HepG2 (cell line): Measurements from ENCODE around the gene GADD45B. TPM values are rescaled to one million over a fixed set of nuclear protein-coding genes. Genes with fewer than 3 reads are reported as not detected.
A peak's percentile ranks its signal among the peaks of the same experiment; 100 is the strongest.

ENCODE experiments used
- CEBPG ChIP-seq: IDR thresholded peaks from 2 replicates; pipeline ENCODE4 v1.6.1; 2016
- DR1 ChIP-seq: sonication (generic); formaldehyde crosslinking; IDR thresholded peaks from 2 replicates; pipeline ENCODE4 v1.8.0; 2021; ENCODE audit warnings: mild to moderate bottlenecking, missing genetic modification reagents, inconsistent platforms
- FOXA3 ChIP-seq: IDR thresholded peaks from 2 replicates; pipeline ENCODE4 v1.6.1; 2016; ENCODE audit warnings: missing genetic modification reagents, missing compliant biosample characterization
- KDM5A ChIP-seq: fragments of 200-600 bp; sonication (generic); IDR thresholded peaks from 2 replicates; pipeline ENCODE4 v1.7.0; 2018; ENCODE audit warnings: antibody characterized with exemption, mild to moderate bottlenecking, low read length, borderline replicate concordance
- MIER3 ChIP-seq: IDR thresholded peaks from 2 replicates; pipeline ENCODE4 v1.6.1; 2016; ENCODE audit warnings: missing compliant biosample characterization, borderline replicate concordance
- NFATC3 ChIP-seq: sonication (generic); formaldehyde crosslinking; IDR thresholded peaks from 2 replicates; pipeline ENCODE4 v1.5.1; 2020; ENCODE audit warnings: mild to moderate bottlenecking, missing genetic modification reagents
- PHF21A ChIP-seq: sonication (generic); formaldehyde crosslinking; IDR thresholded peaks from 2 replicates; pipeline ENCODE4 v1.5.0; 2020; ENCODE audit warnings: mild to moderate bottlenecking, missing genetic modification reagents
- POLR2AphosphoS2 ChIP-seq: IDR thresholded peaks from 2 replicates; pipeline ENCODE4 v1.6.1; 2011; ENCODE audit warnings: low read depth, low read length, improper control_type of control experiment
- POLR2G ChIP-seq: fragments of 200-400 bp; formaldehyde crosslinking; IDR thresholded peaks from 2 replicates; pipeline ENCODE4 v1.6.1; 2018; ENCODE audit warnings: mild to moderate bottlenecking, low read depth, low read length, moderate library complexity
- TBP ChIP-seq: sonication (generic); formaldehyde crosslinking; IDR thresholded peaks from 2 replicates; pipeline ENCODE4 v1.5.0; 2020; ENCODE audit warnings: missing genetic modification reagents
- TEAD3 ChIP-seq: optimal IDR thresholded peaks from 2 replicates; pipeline ENCODE3; 2016; ENCODE audit warnings: borderline replicate concordance
- TOPORS ChIP-seq: sonication (generic); formaldehyde crosslinking; IDR thresholded peaks from 2 replicates; pipeline ENCODE4 v1.8.0; 2023; ENCODE audit warnings: mild to moderate bottlenecking, missing genetic modification reagents
- YEATS4 ChIP-seq: sonication (generic); formaldehyde crosslinking; IDR thresholded peaks from 2 replicates; pipeline ENCODE4 v1.4.0; 2020; ENCODE audit warnings: missing genetic modification reagents, borderline replicate concordance
- ZBTB1 ChIP-seq: sonication (generic); formaldehyde crosslinking; IDR thresholded peaks from 2 replicates; pipeline ENCODE4 v1.4.0; 2020; ENCODE audit warnings: missing genetic modification reagents, borderline replicate concordance
- ZNF143 ChIP-seq: sonication (generic); formaldehyde crosslinking; IDR thresholded peaks from 2 replicates; pipeline ENCODE4 v1.4.0; 2020; ENCODE audit warnings: missing genetic modification reagents
- ZNF282 ChIP-seq: fragments of 450-650 bp; IDR thresholded peaks from 2 replicates; pipeline ENCODE4 v1.6.1; 2018; ENCODE audit not compliant: partially characterized antibody
- ZNF337 ChIP-seq: sonication (generic); formaldehyde crosslinking; IDR thresholded peaks from 2 replicates; pipeline ENCODE4 v1.5.1; 2020; ENCODE audit warnings: missing genetic modification reagents, low read depth, mild to moderate bottlenecking, borderline replicate concordance
- ZNF567 ChIP-seq: sonication (generic); formaldehyde crosslinking; IDR thresholded peaks from 2 replicates; pipeline ENCODE4 v1.8.1; 2023; ENCODE audit warnings: mild to moderate bottlenecking, missing genetic modification reagents, borderline replicate concordance
- ZNF83 ChIP-seq: sonication (generic); formaldehyde crosslinking; IDR thresholded peaks from 2 replicates; pipeline ENCODE4 v1.4.0; 2020; ENCODE audit warnings: missing genetic modification reagents, mild to moderate bottlenecking, borderline replicate concordance
- polyA plus RNA-seq, 8 experiments: library from polyadenylated mRNA; depleted of rRNA in 3 of 8; stranded (reverse) in 7 of 8; unstranded in 1 of 8; fragments of >200 nt; fragmentation: Illumina TruSeq in 4 of 8; extraction: Trizol in 4 of 8; gene quantifications; 2 replicates each; pipeline versions ENCODE4 v1.2.1 to v1.2.3, GENCODE V29; 2011 to 2016; ENCODE audit warnings: low read depth in 4 of 8, missing spikeins in 1 of 8, mixed read lengths in 1 of 8; ENCODE audit not compliant: insufficient read depth in 1 of 8
- total RNA-seq, 5 experiments: library from RNA; depleted of rRNA; stranded (reverse); fragments of >200 nt; fragmentation: Illumina TruSeq; extraction: Trizol; gene quantifications; 2 replicates each; pipeline ENCODE4 v1.2.3, GENCODE V29; 2016; ENCODE audit warnings: low read depth in 1 of 5
- TF ChIP-seq, protein P1 (sequence below): sonication (generic); formaldehyde crosslinking; IDR thresholded peaks from 2 replicates; pipeline ENCODE4 v1.5.1; 2020; ENCODE audit warnings: mild to moderate bottlenecking, moderate library complexity, missing genetic modification reagents
- TF ChIP-seq, protein P2 (sequence below): sonication (generic); formaldehyde crosslinking; IDR thresholded peaks from 2 replicates; pipeline ENCODE4 v1.4.0; 2020; ENCODE audit warnings: mild to moderate bottlenecking, missing genetic modification reagents, borderline replicate concordance
- TF ChIP-seq, protein P3 (sequence below), 2 experiments: sonication (generic) in 1 of 2; formaldehyde crosslinking in 1 of 2; IDR thresholded peaks; 2 replicates each; pipeline versions ENCODE4 v1.5.1 to v1.6.1; 2011 to 2020; ENCODE audit warnings: borderline replicate concordance in 1 of 2, low read depth in 1 of 2, low read length in 1 of 2, mild to moderate bottlenecking in 1 of 2, missing genetic modification reagents in 1 of 2, moderate library complexity in 1 of 2
- TF ChIP-seq, protein P4 (sequence below): sonication (generic); formaldehyde crosslinking; IDR thresholded peaks from 2 replicates; pipeline ENCODE4 v1.5.0; 2020; ENCODE audit warnings: mild to moderate bottlenecking, missing genetic modification reagents, moderate library complexity

The GADD45B gene
- total and polyA plus RNA-seq, 2 of the 13 experiments (the other 11 are each of a cell fraction or from before 2014, with no cell fraction given): 4.6 to 34.1 TPM

DNA sequence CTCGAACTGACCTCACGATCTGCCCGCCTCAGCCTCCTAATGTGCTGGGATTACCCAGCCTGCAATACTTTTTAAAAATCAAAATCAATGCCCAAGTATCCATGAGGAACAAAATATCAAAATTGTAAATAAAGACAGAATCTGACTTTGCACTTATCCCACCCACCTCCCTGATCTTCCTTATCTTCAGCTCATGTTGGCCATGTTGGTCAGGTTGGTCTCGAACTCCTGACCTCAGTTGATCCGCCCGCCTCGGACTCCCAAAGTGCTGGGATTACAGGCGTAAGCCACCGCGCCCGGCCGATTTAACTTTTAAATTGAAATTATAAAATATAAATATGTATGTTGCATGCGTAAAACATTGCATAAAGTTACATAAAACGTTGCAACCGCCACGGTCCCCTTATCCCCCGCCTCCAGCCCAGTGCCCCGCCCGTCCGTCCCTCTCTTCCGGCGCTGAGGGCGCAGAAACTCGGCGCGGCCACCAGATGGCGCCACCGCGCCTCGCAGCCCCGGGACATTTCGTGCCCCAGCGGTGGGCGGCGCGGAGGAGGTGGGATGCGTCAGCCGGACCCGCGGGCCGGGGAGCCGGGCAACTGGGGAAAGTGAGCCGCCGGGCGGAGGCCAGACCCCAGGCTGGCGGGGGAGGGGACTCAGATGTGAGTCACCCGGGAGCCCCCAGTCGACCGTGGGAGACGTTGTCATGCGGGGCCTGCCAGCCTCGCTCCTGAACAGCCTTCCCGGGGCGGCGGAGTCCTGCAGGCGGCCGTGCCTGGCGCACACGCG lies 1.5 kb upstream of the GADD45B start (continued):
- TF ChIP-seq PHF21A (CRISPR knock-in tag): peak; percentile 78
- no peak for TF ChIP-seq ZNF337 (CRISPR knock-in tag)
- no peak for TF ChIP-seq DR1 (CRISPR knock-in tag)
- TF ChIP-seq POLR2AphosphoS2: no peak
- TF ChIP-seq TOPORS: no peak; the same call in 1 of the 2 replicates
- no peak for TF ChIP-seq ZNF282
- peak; percentile 52; the same call in 1 of the 2 replicates for TF ChIP-seq CEBPG (CRISPR knock-in tag)
- TF ChIP-seq NFATC3: no peak
- no peak for TF ChIP-seq KDM5A
- TF ChIP-seq, protein P1, sequence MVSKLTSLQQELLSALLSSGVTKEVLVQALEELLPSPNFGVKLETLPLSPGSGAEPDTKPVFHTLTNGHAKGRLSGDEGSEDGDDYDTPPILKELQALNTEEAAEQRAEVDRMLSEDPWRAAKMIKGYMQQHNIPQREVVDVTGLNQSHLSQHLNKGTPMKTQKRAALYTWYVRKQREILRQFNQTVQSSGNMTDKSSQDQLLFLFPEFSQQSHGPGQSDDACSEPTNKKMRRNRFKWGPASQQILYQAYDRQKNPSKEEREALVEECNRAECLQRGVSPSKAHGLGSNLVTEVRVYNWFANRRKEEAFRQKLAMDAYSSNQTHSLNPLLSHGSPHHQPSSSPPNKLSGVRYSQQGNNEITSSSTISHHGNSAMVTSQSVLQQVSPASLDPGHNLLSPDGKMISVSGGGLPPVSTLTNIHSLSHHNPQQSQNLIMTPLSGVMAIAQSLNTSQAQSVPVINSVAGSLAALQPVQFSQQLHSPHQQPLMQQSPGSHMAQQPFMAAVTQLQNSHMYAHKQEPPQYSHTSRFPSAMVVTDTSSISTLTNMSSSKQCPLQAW (CRISPR knock-in tag): peak; percentile 88; the same call in 1 of the 2 replicates
- TF ChIP-seq POLR2G: no peak
- TF ChIP-seq, protein P2, sequence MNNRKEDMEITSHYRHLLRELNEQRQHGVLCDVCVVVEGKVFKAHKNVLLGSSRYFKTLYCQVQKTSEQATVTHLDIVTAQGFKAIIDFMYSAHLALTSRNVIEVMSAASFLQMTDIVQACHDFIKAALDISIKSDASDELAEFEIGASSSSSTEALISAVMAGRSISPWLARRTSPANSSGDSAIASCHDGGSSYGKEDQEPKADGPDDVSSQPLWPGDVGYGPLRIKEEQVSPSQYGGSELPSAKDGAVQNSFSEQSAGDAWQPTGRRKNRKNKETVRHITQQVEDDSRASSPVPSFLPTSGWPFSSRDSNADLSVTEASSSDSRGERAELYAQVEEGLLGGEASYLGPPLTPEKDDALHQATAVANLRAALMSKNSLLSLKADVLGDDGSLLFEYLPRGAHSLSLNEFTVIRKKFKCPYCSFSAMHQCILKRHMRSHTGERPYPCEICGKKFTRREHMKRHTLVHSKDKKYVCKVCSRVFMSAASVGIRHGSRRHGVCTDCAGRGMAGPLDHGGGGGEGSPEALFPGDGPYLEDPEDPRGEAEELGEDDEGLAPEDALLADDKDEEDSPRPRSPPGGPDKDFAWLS (CRISPR knock-in tag): no peak
- TF ChIP-seq, protein P3, sequence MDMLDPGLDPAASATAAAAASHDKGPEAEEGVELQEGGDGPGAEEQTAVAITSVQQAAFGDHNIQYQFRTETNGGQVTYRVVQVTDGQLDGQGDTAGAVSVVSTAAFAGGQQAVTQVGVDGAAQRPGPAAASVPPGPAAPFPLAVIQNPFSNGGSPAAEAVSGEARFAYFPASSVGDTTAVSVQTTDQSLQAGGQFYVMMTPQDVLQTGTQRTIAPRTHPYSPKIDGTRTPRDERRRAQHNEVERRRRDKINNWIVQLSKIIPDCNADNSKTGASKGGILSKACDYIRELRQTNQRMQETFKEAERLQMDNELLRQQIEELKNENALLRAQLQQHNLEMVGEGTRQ (IDR thresholded peaks at IDR 0.05; ENCODE audit: low read depth, low read length): no peak
- TF ChIP-seq, protein P3 (CRISPR knock-in tag; IDR thresholded peaks at IDR 0.05; ENCODE audit: borderline replicate concordance): no peak
- no peak for TF ChIP-seq ZNF143 (CRISPR knock-in tag)
- TF ChIP-seq TEAD3: peak; percentile 76
- TF ChIP-seq ZNF567 (CRISPR knock-in tag): peak; percentile 93; the same call in 1 of the 2 replicates
- TF ChIP-seq TBP: no peak
- TF ChIP-seq MIER3 (CRISPR knock-in tag): peak; percentile 83; the same call in 1 of the 2 replicates
- TF ChIP-seq, protein P4, sequence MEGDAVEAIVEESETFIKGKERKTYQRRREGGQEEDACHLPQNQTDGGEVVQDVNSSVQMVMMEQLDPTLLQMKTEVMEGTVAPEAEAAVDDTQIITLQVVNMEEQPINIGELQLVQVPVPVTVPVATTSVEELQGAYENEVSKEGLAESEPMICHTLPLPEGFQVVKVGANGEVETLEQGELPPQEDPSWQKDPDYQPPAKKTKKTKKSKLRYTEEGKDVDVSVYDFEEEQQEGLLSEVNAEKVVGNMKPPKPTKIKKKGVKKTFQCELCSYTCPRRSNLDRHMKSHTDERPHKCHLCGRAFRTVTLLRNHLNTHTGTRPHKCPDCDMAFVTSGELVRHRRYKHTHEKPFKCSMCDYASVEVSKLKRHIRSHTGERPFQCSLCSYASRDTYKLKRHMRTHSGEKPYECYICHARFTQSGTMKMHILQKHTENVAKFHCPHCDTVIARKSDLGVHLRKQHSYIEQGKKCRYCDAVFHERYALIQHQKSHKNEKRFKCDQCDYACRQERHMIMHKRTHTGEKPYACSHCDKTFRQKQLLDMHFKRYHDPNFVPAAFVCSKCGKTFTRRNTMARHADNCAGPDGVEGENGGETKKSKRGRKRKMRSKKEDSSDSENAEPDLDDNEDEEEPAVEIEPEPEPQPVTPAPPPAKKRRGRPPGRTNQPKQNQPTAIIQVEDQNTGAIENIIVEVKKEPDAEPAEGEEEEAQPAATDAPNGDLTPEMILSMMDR (CRISPR knock-in tag): peak; percentile 96
- no peak for TF ChIP-seq FOXA3 (CRISPR knock-in tag)
- no peak for TF ChIP-seq ZNF83 (CRISPR knock-in tag)
- no peak; the same call in 1 of the 2 replicates for TF ChIP-seq YEATS4 (CRISPR knock-in tag)
- no peak for TF ChIP-seq ZBTB1 (CRISPR knock-in tag)
